SK-MEL-5 (cell line): Measurements from ENCODE around the gene ZNF213. TPM values are rescaled to one million over a fixed set of nuclear protein-coding genes. Genes with fewer than 3 reads are reported as not detected.
A peak's percentile ranks its signal among the peaks of the same experiment; 100 is the strongest.
"Not testable (repeated sequence)": the region's sequence is repeated elsewhere in the genome, so short reads cannot be mapped to it uniquely, and the experiment has no call there.

Experiments
- DNase-seq: peaks from one replicate; pipeline ENCODE4 v3.0.0-alpha.2; 2016; ENCODE audit warnings: low read depth, low spot score
- in situ Hi-C: cut with HindIII; loops from 2 replicates; pipeline ENCODE4 v1.10.0; 2016; ENCODE audit warnings: low sequenced_read_pairs, high pct_unique_total_duplicates, low pct_unique_long_range_greater_than_20kb
- total RNA-seq: library from RNA; depleted of rRNA; stranded (reverse); fragments of >200 nt; shearing (Covaris generic); gene quantifications from 2 replicates; pipeline ENCODE4 v1.2.3, GENCODE V29; 2014

The ZNF213 gene
- total RNA-seq, 1 experiment from 2014 or later, result 0.85 TPM

- in situ Hi-C loops, result no loop called here
- peak; percentile 84 for DNase-seq
Observed at GRCh38 chr16:3175157-3176093, 40.6 kb downstream of the ZNF213 start.

- in situ Hi-C loops, result no loop called here
Observed at GRCh38 chr16:3179651-3180050, 44.8 kb downstream of the ZNF213 start.

DNA sequence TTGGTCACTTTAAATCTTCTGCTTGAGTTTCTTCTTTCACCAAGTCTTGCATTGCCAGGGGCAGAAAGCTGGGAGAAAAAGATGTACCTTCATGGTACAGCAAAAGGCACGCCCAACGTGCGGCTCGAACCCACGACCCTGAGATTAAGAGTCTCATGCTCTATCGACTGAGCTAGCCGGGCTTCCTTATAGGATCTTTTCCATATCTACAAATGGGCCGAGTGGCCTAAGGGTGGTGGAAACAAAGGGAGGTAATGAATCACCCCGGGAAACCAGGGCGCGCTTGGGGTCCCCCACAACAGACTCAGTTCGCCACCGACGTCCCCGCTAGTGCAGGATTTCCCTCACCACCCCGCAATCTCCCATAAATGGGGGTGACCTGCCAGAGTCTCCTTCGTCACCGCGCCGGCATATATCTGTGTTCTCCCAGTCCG is 45.6 kb downstream of the ZNF213 start:
- peak; percentile 71 for DNase-seq

More at GRCh38 chr16:3179651-3180050, 44.8 kb downstream of the ZNF213 start:
- no peak for DNase-seq

DNA sequence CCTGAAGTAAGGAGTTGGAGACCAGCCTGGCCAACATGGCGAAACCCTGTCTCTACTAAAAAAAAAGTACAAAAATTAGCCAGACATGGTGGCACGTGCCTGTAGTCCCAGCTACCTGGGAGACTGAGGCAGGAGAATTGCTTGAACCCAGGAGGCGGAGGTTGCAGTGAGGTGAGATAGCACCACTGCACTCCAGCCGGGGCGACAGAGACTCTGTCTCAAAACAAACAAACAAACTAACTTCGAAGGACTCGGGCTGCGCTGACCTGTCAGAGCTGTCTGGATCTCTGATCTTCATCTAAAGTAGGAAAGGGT is 47.4 kb downstream of the ZNF213 start:
- in situ Hi-C loops, DNase-seq: not testable (repeated sequence)

More for the DNA sequence above, 45.6 kb downstream of the ZNF213 start:
- in situ Hi-C loops, result no loop called here

- peak; percentile 86 for DNase-seq
- in situ Hi-C loops, result no loop called here
Observed at GRCh38 chr16:3182608-3183444, 48.0 kb downstream of the ZNF213 start.

- no peak for DNase-seq
- in situ Hi-C loops, result no loop called here
Observed at GRCh38 chr16:3183445-3184139, 48.8 kb downstream of the ZNF213 start.

- in situ Hi-C loops, result no loop called here
- DNase-seq, result no peak
Observed at GRCh38 chr16:3186946-3187690, 52.3 kb downstream of the ZNF213 start.

GRCh38 chr16:3187798-3188674 is 53.2 kb downstream of the ZNF213 start, which contains the start of gene OR1F1:
Gene OR1F1 (plus strand): TSS chr16:3188204.
- in situ Hi-C loops, result no loop called here
- DNase-seq, result peak; percentile 65

DNA sequence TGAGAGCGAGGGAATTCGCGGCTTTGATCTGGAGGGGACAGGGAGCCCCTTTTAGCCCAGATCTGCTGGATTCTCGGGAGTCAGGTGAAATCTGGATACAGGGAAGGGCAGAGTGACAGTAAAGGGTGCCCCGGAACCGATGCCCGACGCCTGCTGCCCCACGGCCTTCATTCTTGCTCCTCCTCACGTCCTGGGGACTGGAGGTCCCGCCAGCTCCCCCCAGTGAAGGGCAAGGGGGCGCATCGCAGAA is 53.8 kb downstream of the ZNF213 start:
- in situ Hi-C loops, result no loop called here
- no peak for DNase-seq

GRCh38 chr16:3188925-3189825 is 54.3 kb downstream of the ZNF213 start:
- in situ Hi-C loops, result no loop called here
- peak; percentile 82 for DNase-seq

- DNase-seq, result no peak
- in situ Hi-C loops, result no loop called here
Observed at GRCh38 chr16:3189869-3190268, 55.0 kb downstream of the ZNF213 start.

GRCh38 chr16:3190949-3191353 is 56.1 kb downstream of the ZNF213 start:
- in situ Hi-C loops, result no loop called here
- DNase-seq, result peak; percentile 14
